Adrenal gland (tissue), 12 donors: Measurements from ENCODE around the gene ADRA1B. TPM values are rescaled to one million over a fixed set of nuclear protein-coding genes. Genes with fewer than 3 reads are reported as not detected.
A peak's percentile ranks its signal among the peaks of the same experiment; 100 is the strongest.

Source experiments
- DNase-seq, 7 donors: peaks; one replicate each; pipeline ENCODE4 v3.0.0-alpha.2; 2019 to 2020
- H3K27ac ChIP-seq, 5 donors: fragments of 200-600 bp; sonication (generic) in 4 of 5; 1 replicate in 3 of 5; 2 replicates in 2 of 5; pipeline versions ENCODE4 v1.5.1 to v1.8.0; 2016 to 2020; ENCODE audit warnings: mild to moderate bottlenecking in 1 of 5
- H3K27me3 ChIP-seq: fragments of 200-600 bp; 2 replicates; pipeline ENCODE4 v1.8.0; 2021
- H3K36me3 ChIP-seq, 2 donors: fragments of 200-600 bp; replicated peaks in 1 of 2; 1 replicate in 1 of 2; 2 replicates in 1 of 2; pipeline versions ENCODE4 v1.5.1 to v1.8.0; 2018 to 2022
- H3K4me1 ChIP-seq, 2 donors: fragments of 200-600 bp; replicated peaks in 1 of 2; 1 replicate in 1 of 2; 2 replicates in 1 of 2; pipeline versions ENCODE4 v1.5.1 to v1.8.0; 2018 to 2021
- H3K4me3 ChIP-seq, 4 donors: fragments of 200-600 bp; sonication (generic) in 3 of 4; one replicate each; pipeline ENCODE4 v1.5.1; 2016 to 2018
- H3K9me3 ChIP-seq, 3 donors: fragments of 200-600 bp; sonication (generic) in 1 of 3; replicated peaks in 1 of 3; 1 replicate in 2 of 3; 2 replicates in 1 of 3; pipeline versions ENCODE4 v1.5.1 to v1.8.0; 2016 to 2021
- POLR2A ChIP-seq, 2 donors: fragments of 450-650 bp; IDR thresholded peaks; one replicate each; pipeline ENCODE4 v1.6.1; 2017; ENCODE audit warnings: antibody characterized with exemption in 2 of 2, mild to moderate bottlenecking in 2 of 2, moderate library complexity in 1 of 2
- WGBS, 4 donors: extraction: QIAGEN DNeasy Blood & Tissue Kit in 2 of 4; methylation state at CpG; one replicate each; pipeline versions ENCODE4 v1.1.5 to v1.1.7; 2013 to 2017; 5-methylcytosine and 5-hydroxymethylcytosine counted together
- intact Hi-C, 2 donors: fragments of 100-400 bp; cut with DNase I; formaldehyde crosslinking; loops; one replicate each; pipeline versions ENCODE4 v1.14.1 to v1.15.0; 2022 to 2023
- polyA plus RNA-seq, 3 donors: library from polyadenylated mRNA; stranded (reverse); fragments of 200-250 nt in 2 of 3; fragments of 350-450 nt in 1 of 3; fragmentation: Illumina TruSeq in 1 of 3; extraction: RNeasy Lipid Tissue Mini Kit (QIAGEN cat#74804) in 1 of 3; gene quantifications; one replicate each; pipeline ENCODE4 v1.2.3, GENCODE V29; 2013 to 2014
- total RNA-seq, 9 donors: library from RNA; depleted of rRNA in 4 of 9; stranded (reverse); fragments of >200 nt in 4 of 9; fragments of 120-200 nt in 1 of 9; fragmentation: NEBNext Ultra II Directional in 1 of 9; extraction: Animal tissue kit (Norgen Biotek cat#: 25700) in 1 of 9; gene quantifications; one replicate each; pipeline versions ENCODE4 v1.1.0 to v1.2.4, GENCODE V29; 2013 to 2023
- TF ChIP-seq, protein P1 (sequence below), 6 experiments: fragments of 450-650 bp in 4 of 6; fragments of 200-600 bp in 2 of 6; sonication (generic) in 1 of 6; IDR thresholded peaks; 1 replicate in 5 of 6; 2 replicates in 1 of 6; pipeline versions ENCODE4 v1.5.1 to v1.8.0; 2016 to 2021; ENCODE audit warnings: antibody characterized with exemption in 6 of 6, mild to moderate bottlenecking in 2 of 6, moderate library complexity in 1 of 6
- donor health status: healthy with polysubstance abuse.
- donor health status: Bipolar disorder and iron deficiency.
- donor health status: DM: yes; HTN: yes; CAD: no.
- donor health status: DM: no; HTN: no; CAD: no.
- donor health status: DM: no; HTN: no; CAD: no.
- donor health status: DM: yes; HTN: yes; CAD: no.

ADRA1B gene
- total and polyA plus RNA-seq, 12 donors = 0.67 to 12.1 (median 4.2) TPM; not detected in 1

DNA sequence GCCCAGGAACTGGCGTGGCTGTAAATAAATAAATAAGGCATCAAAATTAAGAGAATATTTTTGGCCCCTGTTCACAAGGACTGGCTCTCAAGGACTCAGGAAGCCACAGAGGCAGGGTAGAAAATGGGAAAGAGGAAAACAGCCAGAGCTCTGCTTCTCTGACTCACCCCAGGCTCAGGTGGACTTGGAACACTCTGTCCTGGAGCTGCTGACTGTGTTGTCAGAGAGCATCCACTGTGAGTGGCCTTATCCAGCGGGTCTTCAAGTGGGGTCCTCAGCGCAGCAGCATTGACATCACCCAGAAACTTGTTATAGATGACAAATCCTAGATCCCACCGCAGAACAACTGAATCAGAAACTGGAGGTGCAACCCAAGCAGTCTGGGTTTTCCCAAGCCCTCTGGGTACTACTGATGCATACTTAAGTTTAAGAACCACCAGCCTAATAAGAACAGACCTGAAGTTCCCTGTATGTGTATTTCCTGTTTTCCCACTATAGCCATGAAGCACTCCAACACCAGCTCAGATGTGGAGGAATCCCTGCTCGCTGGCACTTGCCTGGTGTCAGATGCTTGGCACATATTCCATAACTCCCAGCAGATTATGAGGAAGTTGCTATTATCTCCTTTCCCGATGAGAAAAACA, 20.5 kb downstream of the ADRA1B start:
- Histone ChIP-seq H3K27me3 (no peaks in the 10 kb centered on the region), H3K27ac (peak overlapping the region in 1 of 5 donors; percentile 52), H3K36me3 (no peaks in the 10 kb centered on the region), H3K9me3 (no peaks in the 10 kb centered on the region), H3K4me1 (no peaks in the 10 kb centered on the region), H3K4me3 (no peak overlapping the region)
- DNase-seq = peak; percentile 27 to 67 (median 51)
- 47 to 69% (median 57%) methylated on average over 6 of the region's 6 CpGs for WGBS, 4 donors
- TF ChIP-seq, protein P1, sequence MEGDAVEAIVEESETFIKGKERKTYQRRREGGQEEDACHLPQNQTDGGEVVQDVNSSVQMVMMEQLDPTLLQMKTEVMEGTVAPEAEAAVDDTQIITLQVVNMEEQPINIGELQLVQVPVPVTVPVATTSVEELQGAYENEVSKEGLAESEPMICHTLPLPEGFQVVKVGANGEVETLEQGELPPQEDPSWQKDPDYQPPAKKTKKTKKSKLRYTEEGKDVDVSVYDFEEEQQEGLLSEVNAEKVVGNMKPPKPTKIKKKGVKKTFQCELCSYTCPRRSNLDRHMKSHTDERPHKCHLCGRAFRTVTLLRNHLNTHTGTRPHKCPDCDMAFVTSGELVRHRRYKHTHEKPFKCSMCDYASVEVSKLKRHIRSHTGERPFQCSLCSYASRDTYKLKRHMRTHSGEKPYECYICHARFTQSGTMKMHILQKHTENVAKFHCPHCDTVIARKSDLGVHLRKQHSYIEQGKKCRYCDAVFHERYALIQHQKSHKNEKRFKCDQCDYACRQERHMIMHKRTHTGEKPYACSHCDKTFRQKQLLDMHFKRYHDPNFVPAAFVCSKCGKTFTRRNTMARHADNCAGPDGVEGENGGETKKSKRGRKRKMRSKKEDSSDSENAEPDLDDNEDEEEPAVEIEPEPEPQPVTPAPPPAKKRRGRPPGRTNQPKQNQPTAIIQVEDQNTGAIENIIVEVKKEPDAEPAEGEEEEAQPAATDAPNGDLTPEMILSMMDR (IDR thresholded peaks at IDR 0.05) = no peak
- no peak for TF ChIP-seq POLR2A (IDR thresholded peaks at IDR 0.05)
- intact Hi-C loops = no loop called here

DNA sequence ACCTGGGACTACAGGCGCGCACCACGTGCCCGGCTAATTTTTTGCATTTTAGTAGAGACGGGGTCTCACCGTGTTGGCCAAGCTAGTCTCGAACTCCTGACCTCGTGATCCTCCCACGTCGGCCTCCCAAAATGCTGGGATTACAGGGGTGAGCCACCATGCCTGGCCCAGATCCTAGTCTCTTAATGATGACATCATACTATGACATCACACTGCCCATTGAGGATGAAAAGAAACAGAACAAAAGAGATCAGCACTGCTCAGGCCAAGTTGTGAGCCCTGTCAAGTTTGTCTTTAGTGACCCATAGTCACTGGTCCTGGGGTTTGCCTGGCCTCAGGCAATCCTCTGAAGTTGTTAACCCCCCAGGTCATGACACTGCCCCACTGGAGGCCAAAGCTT, 21.3 kb downstream of the ADRA1B start:
- DNase-seq = no peak
- 90 to 97% (median 96%) methylated on average over 10 of the region's 10 CpGs for WGBS, 4 donors
- H3K27ac ChIP-seq = no peak overlapping the region
- no peaks in the 10 kb centered on the region for H3K36me3 ChIP-seq
- no peaks in the 10 kb centered on the region for H3K9me3 ChIP-seq
- no peak overlapping the region for H3K4me3 ChIP-seq
- no peaks in the 10 kb centered on the region for H3K4me1 ChIP-seq
- no peak for TF ChIP-seq POLR2A (IDR thresholded peaks at IDR 0.05)
- TF ChIP-seq, protein P1 (IDR thresholded peaks at IDR 0.05) = no peak
- no peaks in the 10 kb centered on the region for H3K27me3 ChIP-seq
- intact Hi-C loops = no loop called here

DNA sequence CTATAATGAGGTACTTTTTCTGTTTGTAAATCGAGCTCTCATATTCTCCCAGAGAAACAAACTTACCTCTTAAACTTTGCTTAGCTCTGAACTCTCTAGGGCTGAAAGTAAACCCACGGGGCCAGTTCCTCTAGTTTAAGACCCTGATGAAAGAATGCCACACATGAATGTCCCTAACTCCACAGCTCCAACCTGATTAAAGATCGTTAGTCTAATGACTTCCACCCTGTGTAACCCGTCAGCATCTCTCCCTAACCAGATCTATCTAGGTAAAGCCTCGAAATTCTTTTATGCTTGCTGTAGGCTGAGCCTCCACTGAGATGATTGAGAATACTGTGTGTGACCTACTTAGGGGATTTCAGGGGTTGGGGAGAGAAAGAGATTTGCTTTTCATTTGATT, 27.0 kb downstream of the ADRA1B start:
- H3K27me3 ChIP-seq = no peaks in the 10 kb centered on the region
- WGBS, 4 donors = 65 to 72% (median 71%) methylated on average over 5 of the region's 5 CpGs
- H3K4me3 ChIP-seq = no peak overlapping the region
- no peaks in the 10 kb centered on the region for H3K36me3 ChIP-seq
- no peak overlapping the region for H3K27ac ChIP-seq
- DNase-seq = no peak
- H3K4me1 ChIP-seq = no peaks in the 10 kb centered on the region
- H3K9me3 ChIP-seq = no peaks in the 10 kb centered on the region
- intact Hi-C loops = no loop called here
- TF ChIP-seq POLR2A (IDR thresholded peaks at IDR 0.05) = no peak
- TF ChIP-seq, protein P1 (IDR thresholded peaks at IDR 0.05) = no peak

DNA sequence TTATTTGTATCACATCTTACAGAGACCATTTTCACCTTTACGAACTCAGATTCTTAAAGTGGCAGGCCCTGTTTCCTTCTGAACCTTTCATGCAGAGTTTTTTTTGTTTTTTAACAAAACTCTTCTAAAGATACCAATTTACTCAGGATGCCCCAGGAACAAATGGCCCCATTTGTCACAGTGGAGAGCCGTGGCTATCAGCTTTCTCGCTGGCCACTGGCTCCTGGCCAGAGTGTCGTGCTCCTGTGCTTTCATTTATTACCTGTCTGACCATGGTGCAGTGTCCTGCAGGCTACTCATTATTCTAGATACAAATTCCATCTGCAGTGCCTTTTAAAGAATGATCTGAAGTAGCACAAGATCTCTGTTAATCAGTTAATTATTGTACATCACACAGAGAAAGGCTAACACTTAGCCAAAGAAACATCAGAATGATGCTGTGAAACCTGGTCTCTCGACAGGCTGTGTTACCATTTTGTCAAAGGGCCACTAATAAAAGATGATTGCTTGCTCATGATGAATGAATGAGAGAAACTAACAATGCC, 27.8 kb downstream of the ADRA1B start:
- no peak for DNase-seq
- 59 to 64% (median 63%) methylated on average over 5 of the region's 5 CpGs for WGBS, 4 donors
- no peaks in the 10 kb centered on the region for H3K4me1 ChIP-seq
- no peak for TF ChIP-seq POLR2A (IDR thresholded peaks at IDR 0.05)
- TF ChIP-seq, protein P1 (IDR thresholded peaks at IDR 0.05) = no peak
- no peaks in the 10 kb centered on the region for H3K9me3 ChIP-seq
- no peaks in the 10 kb centered on the region for H3K27me3 ChIP-seq
- H3K27ac ChIP-seq = no peak overlapping the region
- no peaks in the 10 kb centered on the region for H3K36me3 ChIP-seq
- no peak overlapping the region for H3K4me3 ChIP-seq
- intact Hi-C loops = no loop called here
